ENCODE results near the gene JAZF1. TPM values are rescaled to one million over a fixed set of nuclear protein-coding genes. Genes with fewer than 3 reads are reported as not detected.

The JAZF1 gene
- total and polyA plus RNA-seq, 2 experiments from 2014 or later, result 9.8 to 12.3 TPM

DNA sequence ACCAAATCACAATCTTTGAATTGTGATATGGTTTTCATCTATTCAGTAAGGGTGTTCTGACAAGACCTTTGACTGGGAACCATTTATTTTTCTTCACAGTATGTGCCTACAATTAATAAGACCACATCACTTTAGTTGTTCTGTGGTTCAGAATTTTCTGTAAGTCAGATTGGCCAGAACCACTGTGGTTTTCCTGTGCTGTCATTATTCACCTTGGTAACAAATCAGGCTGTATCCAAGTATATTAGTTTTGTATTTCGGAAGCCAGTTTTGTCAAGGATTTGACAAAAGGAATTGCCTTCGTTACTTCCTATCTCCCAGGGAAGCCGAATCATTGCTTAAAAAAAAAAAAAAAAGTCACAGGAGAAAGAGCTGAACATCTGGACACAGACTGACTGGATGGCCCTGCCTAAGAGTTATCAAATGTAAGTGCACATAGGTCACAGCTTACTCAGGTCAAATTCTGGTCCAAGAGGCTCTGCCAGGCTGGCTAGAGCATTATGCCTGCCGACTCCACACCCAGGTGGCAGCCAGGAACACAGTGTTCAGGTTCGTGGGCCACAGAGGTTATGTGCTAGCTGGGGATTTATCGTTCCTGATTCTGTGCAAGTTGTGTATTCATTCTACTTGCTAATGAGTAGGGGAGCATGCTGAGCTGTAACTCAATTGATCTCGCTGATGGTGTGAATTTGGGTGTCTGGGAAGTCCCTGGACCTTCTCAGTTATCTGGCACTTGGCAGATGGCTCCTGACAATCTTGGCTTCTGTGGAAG is 175.3 kb downstream of the JAZF1 start:
- H3K27ac ChIP-seq, result no peak overlapping the region
- H3K9me3 ChIP-seq (ENCODE audit: low read depth), result no peaks in the 10 kb centered on the region
- no peaks in the 10 kb centered on the region for H3K36me3 ChIP-seq
- no peak overlapping the region for H3K4me3 ChIP-seq
- H3K27me3 ChIP-seq, result no peaks in the 10 kb centered on the region
- TF ChIP-seq CTCF (IDR thresholded peaks at IDR 0.05; ENCODE audit: low read depth, low read length), result no peak
- H3K4me1 ChIP-seq (ENCODE audit: low read depth), result peaks cover 6% of the 10 kb centered on the region
- peak in 1 of 2 donors; percentile 48 for DNase-seq (ENCODE audit: low read depth in 1 of 2, low spot score in 1 of 2)

DNA sequence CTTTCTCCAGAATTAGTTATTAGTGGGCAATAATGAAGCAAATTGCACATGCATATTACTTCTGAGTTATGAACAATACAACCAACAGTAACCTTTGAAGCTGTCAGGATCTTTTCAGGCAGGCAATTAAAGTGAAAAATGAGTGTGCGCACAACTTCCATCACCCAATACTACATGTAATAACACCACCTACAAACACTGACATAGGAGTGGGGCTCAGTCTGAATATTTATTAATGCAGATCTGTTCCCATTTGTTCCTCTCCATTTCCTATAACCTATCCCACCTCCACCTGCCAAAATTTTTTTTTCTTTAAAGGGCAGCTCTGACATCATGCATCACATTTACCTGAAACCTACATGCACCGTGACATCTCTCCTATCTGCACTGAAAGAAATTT is 177.2 kb downstream of the JAZF1 start:
- DNase-seq (ENCODE audit: low read depth in 1 of 2, low spot score in 1 of 2), result no peak
- Histone ChIP-seq H3K36me3 (no peaks in the 10 kb centered on the region), H3K4me1 (ENCODE audit: low read depth) (peaks cover 6% of the 10 kb centered on the region), H3K4me3 (no peak overlapping the region), H3K27ac (no peak overlapping the region), H3K9me3 (ENCODE audit: low read depth) (no peaks in the 10 kb centered on the region), H3K27me3 (no peaks in the 10 kb centered on the region)
- no peak for TF ChIP-seq CTCF (IDR thresholded peaks at IDR 0.05; ENCODE audit: low read depth, low read length)

DNA sequence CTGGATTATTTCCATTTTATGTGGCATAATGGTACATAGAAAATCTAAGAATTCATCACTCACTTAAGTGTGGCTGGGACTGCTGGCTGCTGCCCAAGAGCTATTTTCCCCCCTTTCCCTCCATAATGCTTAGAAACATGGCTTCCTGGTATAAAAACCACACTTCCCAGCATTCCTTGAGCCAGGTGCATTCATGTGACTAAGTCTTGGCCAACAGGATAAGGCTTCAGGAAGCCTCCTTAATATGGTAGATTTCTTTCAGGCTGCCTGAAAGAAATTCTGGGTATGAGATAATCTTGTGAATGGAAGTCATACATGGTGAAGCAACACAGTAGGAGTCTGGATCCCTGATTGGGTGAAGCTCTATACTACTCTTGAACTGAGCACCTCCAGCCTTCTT is 178.0 kb downstream of the JAZF1 start:
- H3K27ac ChIP-seq, result no peak overlapping the region
- no peak overlapping the region for H3K4me3 ChIP-seq
- peak in 1 of 2 donors; percentile 62 for DNase-seq (ENCODE audit: low read depth in 1 of 2, low spot score in 1 of 2)
- no peak for TF ChIP-seq CTCF (IDR thresholded peaks at IDR 0.05; ENCODE audit: low read depth, low read length)
- H3K4me1 ChIP-seq (ENCODE audit: low read depth), result peaks cover 6% of the 10 kb centered on the region
- H3K36me3 ChIP-seq, result no peaks in the 10 kb centered on the region
- H3K27me3 ChIP-seq, result no peaks in the 10 kb centered on the region
- H3K9me3 ChIP-seq (ENCODE audit: low read depth), result no peaks in the 10 kb centered on the region

DNA sequence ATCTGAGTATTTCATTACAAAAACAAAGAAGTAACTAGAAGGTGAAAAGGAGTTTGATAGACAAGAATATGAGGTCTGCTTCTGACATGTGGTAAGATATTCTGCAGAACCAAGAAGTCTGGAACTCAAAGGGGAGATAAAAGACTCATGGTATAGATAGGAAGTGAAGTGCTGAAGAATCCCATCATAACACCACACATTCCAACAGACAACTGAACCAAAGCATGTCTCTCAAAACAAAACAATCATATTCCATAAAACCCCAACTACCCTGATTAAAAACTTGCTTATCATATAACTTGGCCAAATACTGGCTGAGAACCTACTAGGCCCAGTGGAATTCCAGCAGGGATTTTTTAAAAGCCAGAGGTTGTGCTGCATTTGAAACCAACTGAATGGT is 178.7 kb downstream of the JAZF1 start:
- no peak for TF ChIP-seq CTCF (IDR thresholded peaks at IDR 0.05; ENCODE audit: low read depth, low read length)

GRCh38 chr7:27999829-28000228 is 180.8 kb downstream of the JAZF1 start:
- H3K36me3 ChIP-seq, result no peaks in the 10 kb centered on the region
- H3K27me3 ChIP-seq, result no peaks in the 10 kb centered on the region
- no peaks in the 10 kb centered on the region for H3K9me3 ChIP-seq (ENCODE audit: low read depth)
- no peak for TF ChIP-seq CTCF (IDR thresholded peaks at IDR 0.05; ENCODE audit: low read depth, low read length)
- no peak for DNase-seq (ENCODE audit: low read depth in 1 of 2, low spot score in 1 of 2)
- no peak overlapping the region for H3K4me3 ChIP-seq
- peaks cover 6% of the 10 kb centered on the region for H3K4me1 ChIP-seq (ENCODE audit: low read depth)
- H3K27ac ChIP-seq, result no peak overlapping the region

More for the DNA sequence above, 178.7 kb downstream of the JAZF1 start:
- H3K4me1 ChIP-seq (ENCODE audit: low read depth), result peaks cover 6% of the 10 kb centered on the region
- no peak overlapping the region for H3K27ac ChIP-seq
- H3K9me3 ChIP-seq (ENCODE audit: low read depth), result no peaks in the 10 kb centered on the region
- peak in 1 of 2 donors; percentile 14 for DNase-seq (ENCODE audit: low read depth in 1 of 2, low spot score in 1 of 2)
- H3K27me3 ChIP-seq, result no peaks in the 10 kb centered on the region
- no peaks in the 10 kb centered on the region for H3K36me3 ChIP-seq
- no peak overlapping the region for H3K4me3 ChIP-seq

Data from cardiac muscle cell (in vitro differentiated cells and primary cell).